OCI-LY7 (cell line): ENCODE results near the gene TPSD1. TPM values are rescaled to one million over a fixed set of nuclear protein-coding genes. Genes with fewer than 3 reads are reported as not detected.

Source experiments
- BruUV-seq: library from RNA; stranded (reverse); fragments of 400-500 nt; replicated peaks from 2 replicates; lab custom pipeline; 2021; lab: Mats Ljungman, UMichigan
- CTCF ChIA-PET: fragments of 300-600 bp; sonication (Branson Sonifier 250); formaldehyde crosslinking; loops from one replicate; lab custom pipeline; 2022; ENCODE audit warnings: antibody characterized with exemption; ENCODE audit not compliant: unreplicated experiment; lab: Charles Lee
- POLR2A ChIA-PET: fragments of 300-600 bp; sonication (Branson Sonifier 250); formaldehyde crosslinking; loops from one replicate; lab custom pipeline; 2022; ENCODE audit warnings: antibody characterized with exemption; lab: Charles Lee
- DNase-seq: peaks from one replicate; pipeline ENCODE4 v3.0.0-alpha.2; 2015; ENCODE audit warnings: low spot score
- H2AFZ ChIP-seq: fragments of 200-600 bp; sonication (generic), shearing (Covaris generic); 2 replicates; pipeline ENCODE4 v1.6.1; 2014; ENCODE audit warnings: mild to moderate bottlenecking, antibody characterized with exemption, low read length, moderate library complexity
- H3K27ac ChIP-seq: fragments of 200-600 bp; sonication (generic); 2 replicates; pipeline ENCODE4 v1.5.1; 2014; ENCODE audit warnings: mixed run types, low read depth, mild to moderate bottlenecking, moderate library complexity, low read length, inconsistent platforms; ENCODE audit not compliant: poor library complexity, severe bottlenecking
- H3K36me3 ChIP-seq: fragments of 200-600 bp; sonication (generic); 2 replicates; pipeline ENCODE4 v1.6.1; 2014; ENCODE audit warnings: mild to moderate bottlenecking, antibody characterized with exemption, low read length, moderate library complexity, mixed read lengths; ENCODE audit not compliant: insufficient read depth
- H3K4me1 ChIP-seq: fragments of 200-600 bp; sonication (generic); 2 replicates; pipeline ENCODE4 v1.5.1; 2014; ENCODE audit warnings: mild to moderate bottlenecking, low read length; ENCODE audit not compliant: insufficient read depth, poor library complexity, severe bottlenecking
- H3K4me2 ChIP-seq: fragments of 200-600 bp; sonication (generic); 2 replicates; pipeline ENCODE4 v1.6.1; 2014; ENCODE audit warnings: mild to moderate bottlenecking, low read length
- H3K4me3 ChIP-seq: fragments of 200-600 bp; sonication (generic); 2 replicates; pipeline ENCODE4 v1.5.1; 2014; ENCODE audit warnings: mild to moderate bottlenecking, low read depth, low read length; ENCODE audit not compliant: poor library complexity, severe bottlenecking
- H3K79me2 ChIP-seq: fragments of 200-600 bp; sonication (generic); 2 replicates; pipeline ENCODE4 v1.6.1; 2016; ENCODE audit warnings: low read depth, mild to moderate bottlenecking, low read length, moderate library complexity, mixed read lengths; ENCODE audit not compliant: insufficient read depth
- H3K9me2 ChIP-seq: fragments of 200-600 bp; sonication (generic); 2 replicates; pipeline ENCODE4 v1.6.1; 2016; ENCODE audit warnings: mild to moderate bottlenecking, low read length, mixed read lengths; ENCODE audit not compliant: insufficient read depth
- H3K9me3 ChIP-seq: fragments of 200-600 bp; sonication (generic); 2 replicates; pipeline ENCODE4 v1.6.1; 2014; ENCODE audit warnings: mild to moderate bottlenecking, mixed run types, low read length, mixed read lengths
- H4K20me1 ChIP-seq: fragments of 200-600 bp; sonication (generic); 2 replicates; pipeline ENCODE4 v1.6.1; 2014; ENCODE audit warnings: mild to moderate bottlenecking, antibody characterized with exemption, low read length, moderate library complexity, mixed read lengths; ENCODE audit not compliant: insufficient read depth
- CTCF ChIP-seq: fragments of 200-600 bp; sonication (generic); conservative IDR thresholded peaks from 2 replicates; pipeline ENCODE4 v1.5.1; 2014; ENCODE audit warnings: mild to moderate bottlenecking, antibody characterized with exemption, low read length, moderate library complexity, mixed read lengths
- EZH2phosphoT487 ChIP-seq: fragments of 200-600 bp; sonication (generic); IDR thresholded peaks from 2 replicates; pipeline ENCODE4 v1.6.1; 2018; ENCODE audit warnings: low read depth, borderline replicate concordance, mild to moderate bottlenecking, mixed run types, antibody characterized with exemption, low read length, moderate library complexity, mixed read lengths
- intact Hi-C: fragments of 100-400 bp; cut with micrococcal nuclease; formaldehyde crosslinking; loops from one replicate; pipeline ENCODE4 v1.10.0; 2022; ENCODE audit not compliant: unreplicated experiment
- total RNA-seq, 2 experiments: library from RNA; depleted of rRNA in 1 of 2; stranded (reverse); fragments of >200 nt in 1 of 2; shearing (Covaris generic) in 1 of 2; gene quantifications; 2 replicates each; pipeline ENCODE4 v1.2.3, GENCODE V29; 2014 to 2022

The TPSD1 gene
- total RNA-seq, 2 experiments from 2014 or later = not detected

- no peaks in the 10 kb centered on the region for H3K79me2 ChIP-seq
- ChIA-PET CTCF (no interaction called here), POLR2A (no interaction called here)
- no peaks in the 10 kb centered on the region for H3K9me3 ChIP-seq
- H3K27ac ChIP-seq = no peak overlapping the region
- no peak overlapping the region for H3K4me3 ChIP-seq
- H3K4me2 ChIP-seq = no peak overlapping the region
- no peaks in the 10 kb centered on the region for H4K20me1 ChIP-seq
- intact Hi-C loops = no loop called here
- H2AFZ ChIP-seq = no peak overlapping the region
- DNase-seq = no peak
- no peaks in the 10 kb centered on the region for H3K36me3 ChIP-seq
- TF ChIP-seq CTCF (no peak), EZH2phosphoT487 (no peak)
- BruUV-seq = no TSS peak
- no peaks in the 10 kb centered on the region for H3K9me2 ChIP-seq
- H3K4me1 ChIP-seq = no peaks in the 10 kb centered on the region
Observed at GRCh38 chr16:1280783-1281182, 24.9 kb downstream of the TPSD1 start.

GRCh38 chr16:1281517-1281916 lies 25.6 kb downstream of the TPSD1 start:
- POLR2A ChIA-PET = no interaction called here
- Histone ChIP-seq H3K4me2 (no peak overlapping the region), H3K4me3 (no peak overlapping the region), H2AFZ (no peak overlapping the region), H3K4me1 (no peaks in the 10 kb centered on the region), H3K27ac (no peak overlapping the region), H3K9me2 (no peaks in the 10 kb centered on the region), H3K79me2 (no peaks in the 10 kb centered on the region), H3K9me3 (no peaks in the 10 kb centered on the region), H4K20me1 (no peaks in the 10 kb centered on the region), H3K36me3 (no peaks in the 10 kb centered on the region)
- TF ChIP-seq CTCF = no peak
- no peak for TF ChIP-seq EZH2phosphoT487
- intact Hi-C loops = no loop called here
- CTCF ChIA-PET = no interaction called here
- DNase-seq = no peak
- no TSS peak for BruUV-seq

GRCh38 chr16:1282324-1282973 lies 26.6 kb downstream of the TPSD1 start:
- Histone ChIP-seq H3K79me2 (no peaks in the 10 kb centered on the region), H2AFZ (no peak overlapping the region), H3K4me2 (no peak overlapping the region), H3K9me2 (no peaks in the 10 kb centered on the region), H4K20me1 (no peaks in the 10 kb centered on the region), H3K36me3 (no peaks in the 10 kb centered on the region), H3K27ac (no peak overlapping the region), H3K4me1 (no peaks in the 10 kb centered on the region), H3K4me3 (no peak overlapping the region), H3K9me3 (no peaks in the 10 kb centered on the region)
- no peak for TF ChIP-seq CTCF
- TF ChIP-seq EZH2phosphoT487 = no peak
- CTCF ChIA-PET = no interaction called here
- intact Hi-C loops = no loop called here
- no peak for DNase-seq
- no TSS peak for BruUV-seq
- POLR2A ChIA-PET = no interaction called here
